Keratinocyte (primary cell): Measurements from ENCODE around the gene ZDHHC3. TPM values are rescaled to one million over a fixed set of nuclear protein-coding genes. Genes with fewer than 3 reads are reported as not detected.

Source experiments
- DNase-seq: peaks from one replicate; pipeline ENCODE4 v3.0.0-alpha.2; 2011; ENCODE audit warnings: low read depth, missing footprints, low spot score
- FAIRE-seq: peaks from 2 replicates; lab custom pipeline; 2011; peaks lifted over from hg19 to GRCh38; lab: Jason Lieb, UNC
- H2AFZ ChIP-seq: 2 replicates; pipeline ENCODE4 v1.6.0; 2012; ENCODE audit warnings: low read length, control low read depth, inconsistent platforms; ENCODE audit not compliant: control insufficient read depth
- H3K27ac ChIP-seq: 2 replicates; pipeline ENCODE4 v1.5.1; 2011; ENCODE audit warnings: low read length; ENCODE audit not compliant: control insufficient read depth, insufficient read depth
- H3K27me3 ChIP-seq: 3 replicates; pipeline ENCODE4 v1.6.0; 2011; ENCODE audit warnings: low read length; ENCODE audit not compliant: control insufficient read depth, insufficient read depth; ENCODE audit errors: extremely low read depth
- H3K36me3 ChIP-seq, 2 experiments: 2 replicates in 1 of 2; 3 replicates in 1 of 2; pipeline ENCODE4 v1.5.1; 2011; ENCODE audit warnings: low read length in 2 of 2, mild to moderate bottlenecking in 1 of 2; ENCODE audit not compliant: control insufficient read depth in 2 of 2, insufficient read depth in 2 of 2; ENCODE audit errors: extremely low read depth in 1 of 2
- H3K4me1 ChIP-seq: 3 replicates; pipeline ENCODE4 v1.5.1; 2011; ENCODE audit warnings: low read length; ENCODE audit not compliant: control insufficient read depth, insufficient read depth; ENCODE audit errors: extremely low read depth
- H3K4me2 ChIP-seq: 3 replicates; pipeline ENCODE4 v1.6.0; 2011; ENCODE audit warnings: low read depth, low read length; ENCODE audit not compliant: control insufficient read depth, insufficient read depth; ENCODE audit errors: extremely low read depth
- H3K4me3 ChIP-seq, 3 experiments: fragments of 200-600 bp in 1 of 3; sonication (generic) in 1 of 3; 2 replicates in 2 of 3; 3 replicates in 1 of 3; pipeline ENCODE4 v1.5.1; 2011 to 2016; ENCODE audit warnings: low read length in 3 of 3, mild to moderate bottlenecking in 3 of 3, control low read depth in 2 of 3, inconsistent platforms in 1 of 3, low read depth in 1 of 3, mixed read lengths in 1 of 3, mixed run types in 1 of 3, moderate library complexity in 1 of 3; ENCODE audit not compliant: control insufficient read depth in 2 of 3, insufficient read depth in 2 of 3; ENCODE audit errors: extremely low read depth in 1 of 3
- H3K79me2 ChIP-seq: 2 replicates; pipeline ENCODE4 v1.6.0; 2012; ENCODE audit warnings: low read length; ENCODE audit not compliant: control insufficient read depth, insufficient read depth
- H3K9ac ChIP-seq: 3 replicates; pipeline ENCODE4 v1.6.0; 2011; ENCODE audit warnings: low read length; ENCODE audit not compliant: control insufficient read depth, insufficient read depth; ENCODE audit errors: extremely low read depth
- H3K9me1 ChIP-seq: 3 replicates; pipeline ENCODE4 v1.6.0; 2011; ENCODE audit warnings: low read length; ENCODE audit not compliant: control insufficient read depth, insufficient read depth; ENCODE audit errors: extremely low read depth
- H3K9me3 ChIP-seq: 2 replicates; pipeline ENCODE4 v1.5.1; 2012; ENCODE audit warnings: low read depth, low read length; ENCODE audit not compliant: control insufficient read depth
- H4K20me1 ChIP-seq: 3 replicates; pipeline ENCODE4 v1.6.0; 2011; ENCODE audit warnings: low read length; ENCODE audit not compliant: control insufficient read depth, insufficient read depth; ENCODE audit errors: extremely low read depth
- CTCF ChIP-seq, 3 experiments: IDR thresholded peaks in 1 of 3; conservative IDR thresholded peaks in 1 of 3; optimal IDR thresholded peaks in 1 of 3; 2 replicates in 2 of 3; 3 replicates in 1 of 3; pipeline versions ENCODE3 to v1.5.1; 2011; ENCODE audit warnings: low read length in 3 of 3, mild to moderate bottlenecking in 3 of 3, moderate library complexity in 2 of 3, control low read depth in 1 of 3, inconsistent platforms in 1 of 3; ENCODE audit not compliant: insufficient read depth in 2 of 3; ENCODE audit errors: extremely low read depth in 1 of 3
- EZH2 ChIP-seq: IDR thresholded peaks from one replicate; pipeline ENCODE4 v1.6.1; 2012; ENCODE audit warnings: inconsistent platforms, mild to moderate bottlenecking, low read length, moderate library complexity
- dilution Hi-C: fragments of 300-500 bp; cut with MboI; formaldehyde crosslinking; loops from one replicate; pipeline ENCODE4 v1.7.0; 2020; ENCODE audit warnings: low sequenced_read_pairs; ENCODE audit not compliant: extremely low pct_ligation_motif_present
- polyA plus RNA-seq, 5 experiments: library from polyadenylated mRNA; depleted of rRNA in 3 of 5; stranded (reverse) in 3 of 5; stranded (forward) in 1 of 5; unstranded in 1 of 5; fragments of >200 nt; gene quantifications; 1 replicate in 1 of 5; 2 replicates in 3 of 5; 3 replicates in 1 of 5; pipeline versions ENCODE4 v1.2.1 to v1.2.3, GENCODE V29; 2011 to 2012; ENCODE audit warnings: missing spikeins in 2 of 5, low read depth in 1 of 5, low replicate concordance in 1 of 5

ZDHHC3 gene
- polyA plus RNA-seq, 1 donor (not counting 4 experiments of a cell fraction or from before 2014, with no cell fraction given) = 151 TPM

- H3K36me3 ChIP-seq = no peaks in the 10 kb centered on the region
- H3K4me1 ChIP-seq = no peaks in the 10 kb centered on the region
- H3K9ac ChIP-seq = no peak overlapping the region
- no peaks in the 10 kb centered on the region for H3K79me2 ChIP-seq
- H2AFZ ChIP-seq = no peak overlapping the region
- no peak for DNase-seq
- FAIRE-seq = no peak
- TF ChIP-seq EZH2 (no peak), CTCF (optimal IDR thresholded peaks at IDR 0.05 in 1 of 3, IDR thresholded peaks at IDR 0.05 in 1 of 3, conservative IDR thresholded peaks at IDR 0.05 in 1 of 3; ENCODE audit: extremely low read depth in 1 of 3, insufficient read depth in 2 of 3, low read length in 3 of 3) (no peak)
- dilution Hi-C loops = no loop called here
- H3K4me3 ChIP-seq = no peak overlapping the region
- no peaks in the 10 kb centered on the region for H3K9me3 ChIP-seq
- H3K27me3 ChIP-seq = no peaks in the 10 kb centered on the region
- no peaks in the 10 kb centered on the region for H4K20me1 ChIP-seq
- no peaks in the 10 kb centered on the region for H3K9me1 ChIP-seq
- H3K4me2 ChIP-seq = no peak overlapping the region
- H3K27ac ChIP-seq = no peak overlapping the region
These were observed 98.6 kb downstream of the ZDHHC3 start for GRCh38 chr3:44877333-44877732.

DNA sequence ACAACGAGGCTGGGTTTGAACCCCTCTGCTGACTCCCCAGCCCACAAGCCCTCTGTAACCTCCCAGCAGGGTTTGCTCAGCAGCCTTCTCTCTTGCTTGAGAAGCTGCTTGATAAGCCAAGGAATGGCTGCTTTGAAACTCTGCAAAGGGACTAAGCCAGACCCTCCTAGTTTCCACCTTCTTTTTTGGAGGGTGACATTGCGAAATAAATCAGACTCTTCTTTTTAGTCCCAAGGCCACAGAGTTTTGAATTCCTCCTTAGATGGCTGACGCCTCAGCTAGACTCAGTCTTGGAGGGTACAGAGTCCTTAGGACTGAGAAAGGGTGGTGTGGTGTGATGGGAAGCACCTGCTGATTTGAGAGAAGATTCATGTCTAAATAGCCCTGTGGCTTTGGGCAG, 100.4 kb downstream of the ZDHHC3 start:
- H3K36me3 ChIP-seq = no peaks in the 10 kb centered on the region
- H3K27me3 ChIP-seq = no peaks in the 10 kb centered on the region
- no peaks in the 10 kb centered on the region for H3K9me3 ChIP-seq
- no peak overlapping the region for H3K4me3 ChIP-seq
- dilution Hi-C loops = no loop called here
- H3K9ac ChIP-seq = no peak overlapping the region
- H3K9me1 ChIP-seq = no peaks in the 10 kb centered on the region
- H2AFZ ChIP-seq = no peak overlapping the region
- H3K27ac ChIP-seq = no peak overlapping the region
- H3K79me2 ChIP-seq = no peaks in the 10 kb centered on the region
- DNase-seq = no peak
- no peaks in the 10 kb centered on the region for H4K20me1 ChIP-seq
- FAIRE-seq = no peak
- no peak overlapping the region for H3K4me2 ChIP-seq
- H3K4me1 ChIP-seq = no peaks in the 10 kb centered on the region
- TF ChIP-seq CTCF (optimal IDR thresholded peaks at IDR 0.05 in 1 of 3, IDR thresholded peaks at IDR 0.05 in 1 of 3, conservative IDR thresholded peaks at IDR 0.05 in 1 of 3; ENCODE audit: extremely low read depth in 1 of 3, insufficient read depth in 2 of 3, low read length in 3 of 3) (no peak), EZH2 (no peak)

Other genes with a start within 250 kb of the ZDHHC3 start
- gene ZNF501, start 246.5 kb downstream of the ZDHHC3 start, polyA plus RNA-seq = 2.5 to 2.8 TPM (median 2.7 TPM) in 3 replicates
- 9.3 to 12.7 TPM (median 10.8 TPM) in 3 replicates for gene KIAA1143, start 214.6 kb downstream of the ZDHHC3 start, polyA plus RNA-seq
- 0.53 to 2.8 TPM (median 2.1 TPM) in 3 replicates for gene KIF15, start 214.4 kb downstream of the ZDHHC3 start, polyA plus RNA-seq
- gene TMEM42, start 114.3 kb downstream of the ZDHHC3 start, polyA plus RNA-seq = 15.0 to 25.2 TPM (median 19.5 TPM) in 3 replicates
- gene TGM4, start 101.6 kb downstream of the ZDHHC3 start, polyA plus RNA-seq = 1.3 to 2.2 TPM (median 1.3 TPM) in 3 replicates
- gene EXOSC7, start 70 bp upstream of the ZDHHC3 start, polyA plus RNA-seq = 75.9 to 94.4 TPM (median 89.3 TPM) in 3 replicates
- 0.08 TPM in 1 of 3 replicates, not detected in the others for gene CLEC3B, start 50.1 kb upstream of the ZDHHC3 start, polyA plus RNA-seq
- 71.0 to 171 TPM (median 85.8 TPM) in 3 replicates for gene CDCP1, start 170.2 kb upstream of the ZDHHC3 start, polyA plus RNA-seq